GM19193 (cell line): ENCODE data around the gene RALA.

Experiments
- POLR2A ChIP-seq: IDR thresholded peaks from 4 replicates; pipeline ENCODE4 v1.6.1; 2011; ENCODE audit not compliant: insufficient read depth, insufficient read length; ENCODE audit errors: extremely low read depth

The RALA gene

DNA sequence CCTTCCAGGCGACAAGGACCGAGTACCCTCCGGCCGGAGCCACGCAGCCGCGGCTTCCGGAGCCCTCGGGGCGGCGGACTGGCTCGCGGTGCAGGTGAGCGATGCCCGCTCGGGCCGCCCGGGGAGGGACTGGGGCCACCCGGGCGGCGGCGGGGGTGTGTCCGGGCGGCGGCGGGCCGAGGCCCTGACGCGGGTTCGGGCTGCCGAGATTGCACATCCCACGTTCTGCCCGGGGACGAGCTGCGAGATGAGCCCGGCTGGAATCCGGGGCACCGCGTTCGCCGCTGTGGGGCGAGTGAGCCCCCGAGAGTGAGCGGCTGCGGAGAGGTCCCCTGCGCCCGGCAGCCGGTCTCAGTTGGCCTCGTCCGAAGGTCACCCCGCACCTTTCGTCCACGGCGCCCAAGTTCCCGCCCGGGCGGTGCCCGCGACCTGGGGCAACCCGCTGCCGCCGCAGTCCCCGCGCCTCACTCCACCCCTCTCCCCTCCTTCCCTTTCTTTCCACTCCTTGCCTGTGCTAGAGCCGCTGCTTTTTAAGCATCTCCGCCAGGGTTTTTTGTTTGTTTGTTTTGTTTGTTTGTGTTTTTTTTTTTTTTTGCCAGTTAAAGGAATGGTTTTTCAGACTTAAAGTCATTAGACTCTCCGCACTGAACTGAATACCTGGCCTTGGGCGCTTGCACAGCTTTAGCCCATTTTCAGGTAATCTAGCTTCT, 515 bp downstream of the RALA start:
- TF ChIP-seq POLR2A = no peak

GRCh38 chr7:39624442-39624807, 1.1 kb downstream of the RALA start:
- TF ChIP-seq POLR2A = peak; percentile 29

GRCh38 chr7:39624935-39625694, 1.7 kb downstream of the RALA start:
- no peak for TF ChIP-seq POLR2A

DNA sequence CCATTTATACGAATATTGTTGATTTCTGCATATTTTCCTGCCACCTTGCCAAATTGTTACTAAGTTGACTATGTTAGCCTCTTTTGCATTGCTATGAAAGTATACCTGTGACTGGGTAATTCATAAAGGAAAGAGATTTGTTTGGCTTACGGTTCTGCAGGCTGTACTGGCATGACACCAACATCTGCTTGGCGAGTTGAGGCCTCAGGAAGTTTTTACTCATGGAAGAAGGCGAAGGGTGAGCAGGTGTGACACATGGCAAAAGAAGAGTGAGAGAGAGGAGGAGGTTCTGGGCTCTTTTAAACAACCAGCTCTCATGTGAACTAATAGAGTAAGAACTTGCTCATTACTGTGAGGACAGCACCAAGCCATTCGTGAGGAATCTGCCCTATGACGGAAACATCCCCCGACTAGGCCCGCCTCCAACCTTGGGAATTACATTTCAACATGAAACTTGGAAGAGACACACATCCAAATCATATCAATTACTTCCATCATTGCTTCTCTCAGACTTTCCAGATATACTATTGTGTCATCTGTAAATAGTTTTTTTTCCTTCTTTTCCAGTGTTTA, 8.4 kb downstream of the RALA start:
- TF ChIP-seq POLR2A = no peak

DNA sequence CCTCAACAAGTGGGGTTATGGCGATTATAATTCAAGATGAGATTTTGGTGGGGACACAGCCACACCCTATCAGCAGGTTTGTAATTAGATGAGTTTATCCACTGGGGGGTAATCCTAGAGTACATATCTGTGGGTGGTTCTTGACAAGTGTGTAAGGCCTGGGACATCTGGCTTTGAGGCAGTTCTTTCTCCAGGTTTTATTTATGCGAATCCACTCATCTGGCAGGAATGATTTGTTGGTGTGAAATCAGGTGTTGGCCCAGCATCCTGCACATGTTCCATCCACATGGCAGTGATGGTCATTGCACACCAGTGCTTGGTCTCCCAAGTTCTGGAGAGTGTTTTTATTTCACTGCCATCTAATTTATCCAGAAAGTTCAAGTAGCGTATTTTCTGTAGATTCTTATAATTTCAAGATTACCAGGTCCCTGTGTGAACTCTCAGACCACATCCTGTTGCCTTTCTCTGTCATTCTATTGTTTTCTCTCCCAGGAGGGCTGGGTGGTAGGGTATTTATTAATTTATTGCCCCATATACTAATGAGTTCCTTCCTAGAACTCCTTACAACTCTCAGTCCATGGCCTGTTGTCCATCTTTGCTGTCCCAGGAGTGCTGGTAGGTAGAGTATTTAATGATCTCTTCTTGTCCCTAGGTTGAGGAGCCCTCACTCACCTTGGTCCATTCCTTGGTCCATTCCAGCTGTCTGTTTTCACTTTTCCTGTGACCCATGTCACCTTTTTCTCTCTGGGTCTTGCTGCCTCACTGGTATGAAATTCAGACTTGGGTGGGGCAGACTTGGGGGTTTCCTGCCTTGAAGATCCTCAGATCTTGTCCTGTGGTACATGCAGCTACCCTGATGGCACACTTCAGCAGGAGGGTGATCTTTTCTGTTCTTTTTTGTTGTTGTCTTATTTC, 10.4 kb downstream of the RALA start:
- no peak for TF ChIP-seq POLR2A

DNA sequence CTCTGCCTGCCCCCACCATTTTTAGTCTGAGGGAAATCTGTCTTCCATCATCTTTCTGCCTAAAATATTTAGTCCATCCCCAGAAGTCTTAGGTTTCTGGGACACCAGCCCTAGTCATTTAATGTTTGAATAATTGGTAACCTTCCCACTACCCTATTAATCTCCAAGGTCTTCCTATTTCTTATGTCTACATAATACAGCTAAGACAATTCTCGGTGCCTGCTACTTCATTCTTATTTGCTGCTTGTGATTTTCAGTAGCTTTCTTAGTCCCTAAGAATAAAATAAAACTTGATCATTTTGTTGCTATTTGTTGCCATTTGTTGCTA, 11.1 kb downstream of the RALA start:
- TF ChIP-seq POLR2A = no peak

DNA sequence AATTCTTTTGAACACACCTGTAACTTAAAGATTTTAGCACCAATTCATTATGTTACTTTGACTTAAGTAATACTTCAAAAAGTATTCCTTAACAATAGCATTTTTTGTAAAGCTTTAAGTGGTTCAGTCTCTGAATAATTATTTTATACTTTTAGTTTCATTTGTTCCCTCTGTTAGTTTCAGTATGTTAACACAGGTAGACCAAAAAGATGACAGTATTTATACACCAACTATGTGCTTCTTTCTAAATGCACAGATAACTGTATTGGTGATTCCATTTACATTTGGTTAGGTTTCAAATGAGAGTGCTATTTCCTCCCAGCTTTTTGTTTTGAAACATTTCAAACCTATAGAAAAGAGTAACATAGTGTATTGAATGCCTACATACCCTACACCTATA, 14.0 kb downstream of the RALA start:
- TF ChIP-seq POLR2A = no peak

DNA sequence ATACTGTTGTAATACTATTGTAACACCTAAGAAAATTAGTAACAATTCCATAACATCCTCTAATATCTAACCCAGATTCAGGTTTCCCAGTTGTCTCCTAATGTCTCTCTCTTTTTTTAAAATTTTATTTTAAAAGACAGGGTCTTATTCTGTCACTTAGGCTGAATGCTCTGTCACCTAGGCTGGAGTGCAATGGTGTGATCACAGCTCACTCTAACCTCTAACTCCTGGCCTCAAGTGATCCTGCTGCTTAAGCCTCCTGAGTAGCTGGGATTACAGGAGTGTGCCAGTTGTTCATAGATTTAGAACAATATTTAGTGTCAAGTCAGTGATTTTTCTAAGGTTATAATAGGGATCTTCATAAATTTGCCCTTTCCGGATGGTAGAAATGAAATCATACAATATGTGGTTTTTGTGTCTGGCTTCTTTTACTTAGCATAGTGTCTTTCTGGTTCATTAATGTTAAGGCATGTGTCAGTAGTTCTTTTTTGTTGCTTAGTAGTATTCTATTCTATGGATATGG, 14.7 kb downstream of the RALA start:
- no peak for TF ChIP-seq POLR2A

DNA sequence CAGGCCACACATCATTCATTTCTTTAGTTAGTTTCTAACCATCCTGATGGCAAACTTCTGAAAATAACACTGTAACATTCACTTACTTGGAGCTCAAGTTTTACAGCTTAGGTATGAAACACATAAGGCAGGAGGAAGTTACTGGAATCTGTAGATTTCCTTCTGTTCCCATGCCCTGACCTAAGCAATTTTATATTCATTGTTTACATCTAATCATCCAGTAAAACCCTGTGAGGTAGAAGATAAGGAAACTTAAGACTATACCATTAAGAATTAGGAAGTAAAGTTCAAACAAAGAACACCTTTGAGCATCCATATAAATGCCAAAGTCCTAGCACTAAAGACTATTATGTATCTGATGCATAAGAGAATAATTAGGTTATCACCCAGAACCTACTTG, 19.5 kb downstream of the RALA start:
- TF ChIP-seq POLR2A = no peak

DNA sequence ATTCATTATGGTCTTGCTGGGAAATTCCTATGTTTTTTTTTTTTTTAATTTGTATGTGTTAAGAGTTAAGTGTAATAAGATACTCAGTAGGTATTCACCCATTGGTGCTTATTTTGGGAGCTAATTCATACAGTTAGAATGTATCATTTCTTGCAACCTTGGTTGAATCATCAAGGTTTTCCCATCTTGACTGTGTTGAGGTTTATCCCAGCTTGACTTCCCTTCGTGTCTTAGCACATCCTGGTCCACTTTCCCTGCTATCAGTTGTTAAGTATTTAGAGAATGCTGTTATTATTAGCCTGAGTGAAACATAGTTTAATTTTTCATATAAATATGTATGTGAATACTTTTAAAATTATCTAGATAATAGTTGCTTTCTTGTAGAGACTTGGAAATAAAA, 20.8 kb downstream of the RALA start:
- no peak for TF ChIP-seq POLR2A

GRCh38 chr7:39645482-39646407, 22.4 kb downstream of the RALA start:
- TF ChIP-seq POLR2A = no peak

- TF ChIP-seq POLR2A = no peak
Observed at GRCh38 chr7:39647816-39648215, 24.4 kb downstream of the RALA start.

DNA sequence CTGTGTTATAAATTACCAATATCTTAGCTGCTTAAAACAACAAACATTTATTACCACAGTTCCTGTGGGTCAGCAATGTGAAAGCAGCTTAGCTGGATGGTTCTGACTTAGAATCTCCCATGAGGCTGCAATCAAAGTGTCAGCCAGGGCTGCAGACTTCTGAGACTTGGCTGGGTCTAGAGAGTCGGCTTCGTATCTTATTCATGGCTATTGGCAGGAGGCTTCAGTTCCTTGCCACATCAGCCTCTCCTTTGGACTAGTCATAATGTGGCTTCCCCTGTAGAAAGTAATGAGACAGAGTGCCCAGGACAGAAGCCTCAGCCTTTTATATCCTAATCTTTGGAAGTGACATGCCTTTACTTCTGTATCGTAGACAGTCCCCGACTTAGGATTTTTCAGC, 27.3 kb downstream of the RALA start:
- no peak for TF ChIP-seq POLR2A

GRCh38 chr7:39651265-39651664, 27.9 kb downstream of the RALA start:
- no peak for TF ChIP-seq POLR2A
